Aorta (tissue), 5 donors: ENCODE data around the gene FBXW12. TPM values are rescaled to one million over a fixed set of nuclear protein-coding genes. Genes with fewer than 3 reads are reported as not detected.
"Not testable (repeated sequence)": the region's sequence is repeated elsewhere in the genome, so short reads cannot be mapped to it uniquely, and the experiment has no call there.

ENCODE experiments used
- ATAC-seq: fragments of 200-7000 bp; cut with Tn5 transposase; one replicate; pipeline ENCODE4 v1.9.1; 2022; ENCODE audit warnings: moderate library complexity; ENCODE audit not compliant: low FRiP score
- DNase-seq, 2 donors: peaks; one replicate each; pipeline ENCODE4 v3.0.0-alpha.2; 2020
- H3K27ac ChIP-seq, 2 donors: one replicate each; pipeline ENCODE4 v1.5.1; 2013; ENCODE audit warnings: low read length in 2 of 2, mild to moderate bottlenecking in 2 of 2, moderate library complexity in 2 of 2, control low read depth in 1 of 2, inconsistent platforms in 1 of 2, low read depth in 1 of 2
- H3K27me3 ChIP-seq, 2 donors: one replicate each; pipeline ENCODE4 v1.6.1; 2013; ENCODE audit warnings: control low read depth in 1 of 2, low read length in 1 of 2, mild to moderate bottlenecking in 1 of 2, moderate library complexity in 1 of 2; ENCODE audit not compliant: insufficient read depth in 2 of 2, control insufficient read depth in 1 of 2
- H3K36me3 ChIP-seq, 2 donors: one replicate each; pipeline ENCODE4 v1.6.1; 2013; ENCODE audit warnings: control low read depth in 1 of 2, low read length in 1 of 2, mild to moderate bottlenecking in 1 of 2; ENCODE audit not compliant: insufficient read depth in 2 of 2, control insufficient read depth in 1 of 2
- H3K4me1 ChIP-seq, 2 donors: one replicate each; pipeline ENCODE4 v1.6.1; 2013; ENCODE audit warnings: low read length in 2 of 2, control low read depth in 1 of 2, mild to moderate bottlenecking in 1 of 2, moderate library complexity in 1 of 2; ENCODE audit not compliant: insufficient read depth in 2 of 2, control insufficient read depth in 1 of 2
- H3K4me3 ChIP-seq, 2 donors: one replicate each; pipeline ENCODE4 v1.5.1; 2013; ENCODE audit warnings: low read length in 2 of 2, control low read depth in 1 of 2, mild to moderate bottlenecking in 1 of 2
- H3K9me3 ChIP-seq: one replicate; pipeline ENCODE4 v1.6.1; 2013; ENCODE audit warnings: mild to moderate bottlenecking, low read length; ENCODE audit not compliant: control insufficient read depth
- WGBS, 2 donors: extraction: QIAGEN DNeasy Blood & Tissue Kit; methylation state at CpG; one replicate each; pipeline ENCODE4 v1.1.7; 2013; 5-methylcytosine and 5-hydroxymethylcytosine counted together
- intact Hi-C, 2 donors: fragments of 100-400 bp; cut with DNase I; formaldehyde crosslinking; loops; one replicate each; pipeline versions ENCODE4 v1.14.2 to v1.15.0; 2022
- long read RNA-seq, 2 donors: library from polyadenylated mRNA; unstranded; transcript quantifications; one replicate each; pipeline ENCODE4 v2.0.0, GENCODE V29; 2020 to 2021
- polyA plus RNA-seq, 2 donors: library from polyadenylated mRNA; stranded (reverse); fragments of 200-250 nt; gene quantifications; one replicate each; pipeline ENCODE4 v1.2.3, GENCODE V29; 2013
- total RNA-seq, 2 donors: library from RNA; stranded (reverse); fragmentation: NEBNext Ultra II Directional; extraction: Animal tissue kit (Norgen Biotek cat#: 25700); gene quantifications; one replicate each; pipeline ENCODE4 v1.2.1, GENCODE V29; 2021
- donor health status: healthy with polysubstance abuse.
- donor health status: Bipolar disorder and iron deficiency.
- donor health status: DM: no; HTN: no; CAD: no.
- donor health status: DM: no; HTN: no; CAD: no.
- donor health status: DM: yes; HTN: yes; CAD: no.

FBXW12 gene, protein sequence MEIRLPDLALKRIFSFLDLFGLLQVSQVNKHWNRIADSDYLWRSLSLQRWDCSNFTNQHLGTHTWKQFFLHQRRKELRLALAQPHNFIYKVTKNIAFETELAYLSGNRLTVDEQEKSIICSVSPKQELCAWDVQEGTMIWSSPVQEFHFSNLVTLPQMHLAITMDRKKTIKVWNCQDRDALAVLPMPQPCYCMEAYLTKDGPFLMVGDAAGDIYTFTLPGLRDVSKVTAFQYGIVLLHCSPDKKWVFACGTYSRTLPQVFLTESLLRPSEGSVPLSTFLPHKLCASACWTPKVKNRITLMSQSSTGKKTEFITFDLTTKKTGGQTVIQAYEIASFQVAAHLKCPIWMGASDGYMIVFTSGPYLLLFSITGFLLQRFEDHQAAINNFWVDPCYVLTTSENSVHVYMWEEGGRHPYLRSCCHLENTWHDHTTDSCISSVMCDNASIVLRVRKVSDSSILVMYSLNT
- total RNA-seq (not detected), polyA plus RNA-seq (not detected)
- long read RNA-seq, donor 1: 0 reads
- long read RNA-seq, donor 2: 0 reads

GRCh38 chr3:48371651-48372376, at the start of gene FBXW12:
Gene FBXW12 (plus strand): TSS chr3:48372219. CDS start chr3:48372768, 549 bp downstream.
- intact Hi-C loops: no loop called here
- 86 to 92% methylated on average over 11 of the region's 11 CpGs for WGBS, 2 donors
- H3K27ac ChIP-seq: no peak within 1 kb of the TSS
- H3K4me3 ChIP-seq: no peak within 1 kb of the TSS
- no peaks in the 10 kb centered on the region for H3K4me1 ChIP-seq
- no peaks in the 10 kb centered on the region for H3K9me3 ChIP-seq
- H3K36me3 ChIP-seq: no peaks in the 10 kb centered on the region
- H3K27me3 ChIP-seq: no peaks in the 10 kb centered on the region
- DNase-seq (no peak), ATAC-seq (no peak)

DNA sequence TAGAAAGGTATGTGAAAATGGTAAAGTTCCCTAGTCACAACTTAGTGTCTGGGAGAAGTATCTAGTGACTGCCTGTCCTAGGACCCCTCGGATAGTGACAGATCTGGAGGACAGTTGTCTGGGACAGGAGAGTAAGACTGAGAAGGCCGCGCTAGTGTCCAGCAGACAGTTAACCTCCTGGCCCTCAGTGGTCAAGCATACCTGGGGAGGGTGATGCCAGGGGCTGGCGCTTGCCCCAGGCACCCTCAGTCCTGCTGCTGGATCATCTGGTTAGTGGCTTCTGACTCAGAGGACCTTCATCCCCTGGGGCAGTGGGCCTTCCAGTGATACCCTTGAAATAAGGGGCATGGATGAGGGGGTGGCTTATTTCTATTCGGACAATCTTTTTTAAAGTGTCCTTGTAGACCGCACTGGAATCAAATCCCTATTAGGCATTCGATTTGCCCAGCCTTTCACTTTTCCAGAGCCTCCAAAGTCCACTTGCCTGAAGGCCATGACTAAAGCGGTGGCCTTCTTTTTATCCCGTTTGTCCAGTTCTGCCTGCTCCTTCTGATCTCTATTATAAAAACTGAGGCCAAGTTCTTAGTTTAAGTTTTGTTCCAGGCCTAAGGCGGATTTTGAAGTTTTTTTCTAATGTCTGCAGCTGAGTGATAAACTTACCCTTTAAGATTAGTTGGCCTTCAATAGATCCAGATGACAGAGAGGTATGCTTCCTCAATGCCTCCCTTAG, 40.1 kb upstream of the FBXW12 start:
- H3K9me3 ChIP-seq, H3K27me3 ChIP-seq, H3K4me3 ChIP-seq, H3K36me3 ChIP-seq, intact Hi-C loops, DNase-seq, H3K27ac ChIP-seq, H3K4me1 ChIP-seq, ATAC-seq: not testable (repeated sequence)
- WGBS, 2 donors: 89 to 93% methylated on average over 10 of the region's 10 CpGs

DNA sequence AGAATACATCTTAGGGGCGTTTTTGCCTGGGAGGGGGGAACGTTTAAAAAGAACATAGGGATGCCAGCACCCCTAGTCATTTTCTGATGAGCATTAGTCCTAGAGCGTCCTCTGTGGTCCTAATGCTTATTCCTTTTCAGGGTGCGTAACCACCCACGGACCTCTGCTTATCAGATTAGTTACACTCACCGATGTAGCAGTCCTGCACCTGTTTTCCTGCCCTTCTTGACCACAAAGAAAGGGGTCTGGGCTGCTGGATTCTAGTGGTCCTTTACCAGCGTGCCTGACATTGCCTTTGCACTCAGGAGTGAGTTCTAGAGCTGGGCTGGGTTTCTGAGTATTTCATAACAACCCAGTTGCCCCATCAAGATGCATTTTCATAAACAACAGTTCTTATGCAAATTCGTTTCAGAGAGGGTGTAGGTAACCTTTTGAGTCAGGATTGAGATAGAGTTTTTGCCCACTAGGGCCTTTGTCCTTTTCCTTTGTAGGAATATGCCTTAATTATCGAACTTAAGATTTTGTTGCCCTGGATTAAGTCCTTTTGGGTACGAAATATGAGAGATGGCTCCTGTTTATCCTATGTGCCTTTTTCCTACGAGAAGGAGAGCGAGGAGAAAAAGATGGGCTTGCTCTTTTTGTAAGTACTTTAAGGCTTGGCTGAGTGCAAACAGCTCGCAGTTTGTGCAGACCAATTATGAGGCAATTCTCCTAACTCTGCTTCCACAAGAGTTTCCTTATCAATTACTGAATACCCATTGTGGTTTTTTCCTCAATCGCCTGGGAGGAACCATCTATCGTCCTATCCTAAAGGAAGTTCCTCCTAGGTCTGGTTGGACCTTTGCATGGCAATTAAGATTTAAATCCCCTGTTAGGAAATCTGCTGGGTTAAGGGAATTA, 38.4 kb upstream of the FBXW12 start, which contains the start of gene SPINK8:
TSS of gene SPINK8 (minus strand) at position 316 of the 900 bp plus-strand sequence. CDS start 5,320 bp downstream, outside the sequence.
- H3K4me3 ChIP-seq, ATAC-seq, H3K36me3 ChIP-seq, H3K27ac ChIP-seq, intact Hi-C loops, DNase-seq, H3K27me3 ChIP-seq, H3K4me1 ChIP-seq, H3K9me3 ChIP-seq: not testable (repeated sequence)
- 75 to 79% methylated on average over 15 of the region's 15 CpGs for WGBS, 2 donors

DNA sequence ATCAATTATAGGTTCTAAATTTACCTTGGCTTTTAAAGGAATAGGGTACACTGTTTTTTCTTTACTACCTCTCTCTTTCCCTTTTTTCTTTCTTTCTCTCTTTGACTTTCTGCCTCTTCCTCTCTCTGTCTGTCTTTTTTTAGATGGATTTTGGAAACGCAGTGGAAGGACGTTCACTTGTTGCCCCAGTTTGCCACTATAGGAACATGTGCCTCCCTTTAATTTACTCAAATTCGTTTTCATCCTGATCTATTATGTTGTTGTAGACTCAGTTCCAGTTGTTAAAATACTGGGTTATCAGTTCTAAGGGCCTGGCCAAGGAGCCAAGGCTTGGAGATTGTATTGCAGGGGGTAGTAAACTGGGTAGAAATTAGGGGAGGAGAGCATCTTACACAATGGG, 37.4 kb upstream of the FBXW12 start:
- Histone ChIP-seq H3K36me3 (no peaks in the 10 kb centered on the region), H3K9me3 (peaks cover 1% of the 10 kb centered on the region), H3K27ac (no peak overlapping the region), H3K4me1 (no peaks in the 10 kb centered on the region), H3K27me3 (no peaks in the 10 kb centered on the region), H3K4me3 (no peak overlapping the region)
- no peak for DNase-seq
- WGBS, 2 donors: 83% methylated on average over 3 of the region's 3 CpGs
- intact Hi-C loops: no loop called here
- no peak for ATAC-seq

GRCh38 chr3:48335286-48335685, 36.7 kb upstream of the FBXW12 start:
- intact Hi-C loops, H3K27me3 ChIP-seq, H3K4me1 ChIP-seq: not testable (repeated sequence)

GRCh38 chr3:48337536-48337935, 34.5 kb upstream of the FBXW12 start:
- H3K9me3 ChIP-seq, intact Hi-C loops, H3K4me3 ChIP-seq, H3K27ac ChIP-seq, H3K4me1 ChIP-seq, ATAC-seq, H3K27me3 ChIP-seq, DNase-seq, H3K36me3 ChIP-seq: not testable (repeated sequence)
- 31 to 36% methylated on average over 5 of the region's 5 CpGs for WGBS, 2 donors

More at GRCh38 chr3:48335286-48335685, 36.7 kb upstream of the FBXW12 start:
- 81 to 88% methylated on average over 9 of the region's 9 CpGs for WGBS, 2 donors
- not testable (repeated sequence) for H3K9me3 ChIP-seq, ATAC-seq, H3K4me3 ChIP-seq, H3K27ac ChIP-seq, H3K36me3 ChIP-seq
- peak in 1 of 2 donors; percentile 54 for DNase-seq

- DNase-seq (no peak), ATAC-seq (no peak)
- Histone ChIP-seq H3K4me1 (no peaks in the 10 kb centered on the region), H3K27me3 (no peaks in the 10 kb centered on the region), H3K9me3 (peaks cover 1% of the 10 kb centered on the region), H3K36me3 (no peaks in the 10 kb centered on the region), H3K27ac (no peak overlapping the region), H3K4me3 (no peak overlapping the region)
- intact Hi-C loops: no loop called here
- 15 to 25% methylated on average over 4 of the region's 4 CpGs for WGBS, 2 donors
Measured at GRCh38 chr3:48338635-48339034, 33.4 kb upstream of the FBXW12 start.

DNA sequence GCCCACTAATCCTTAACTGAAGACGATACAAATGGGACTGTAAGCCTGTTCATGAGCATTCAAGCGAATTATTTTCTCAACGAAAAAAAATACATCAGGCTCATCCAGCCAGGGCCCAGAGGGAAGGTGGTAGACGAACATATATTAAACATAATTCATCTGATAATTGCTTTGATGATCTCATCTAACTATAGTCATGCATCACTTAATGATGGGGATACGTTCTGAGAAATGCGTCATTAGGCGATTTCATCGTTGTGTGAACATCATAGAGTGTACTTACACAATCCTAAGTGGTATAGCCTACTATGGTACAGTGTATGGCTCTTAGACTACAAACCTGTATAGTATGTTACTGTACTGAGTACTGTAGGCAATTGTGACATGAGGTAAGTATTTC, 28.6 kb upstream of the FBXW12 start:
- WGBS, 2 donors: 93% methylated on average over 8 of the region's 8 CpGs
- no peak overlapping the region for H3K27ac ChIP-seq
- no peak for ATAC-seq
- H3K4me3 ChIP-seq: no peak overlapping the region
- DNase-seq: no peak
- no peaks in the 10 kb centered on the region for H3K36me3 ChIP-seq
- H3K9me3 ChIP-seq: no peaks in the 10 kb centered on the region
- no peaks in the 10 kb centered on the region for H3K27me3 ChIP-seq
- no peaks in the 10 kb centered on the region for H3K4me1 ChIP-seq
- intact Hi-C loops: no loop called here
